Activated naive CD4-positive, alpha-beta T cell (primary cell): ENCODE data around the gene CAV2.

ENCODE experiments used
- DNase-seq, 4 experiments: peaks; one replicate each; lab custom pipeline; 2025; lab: John Stamatoyannopoulos, UW

CAV2 gene

DNA sequence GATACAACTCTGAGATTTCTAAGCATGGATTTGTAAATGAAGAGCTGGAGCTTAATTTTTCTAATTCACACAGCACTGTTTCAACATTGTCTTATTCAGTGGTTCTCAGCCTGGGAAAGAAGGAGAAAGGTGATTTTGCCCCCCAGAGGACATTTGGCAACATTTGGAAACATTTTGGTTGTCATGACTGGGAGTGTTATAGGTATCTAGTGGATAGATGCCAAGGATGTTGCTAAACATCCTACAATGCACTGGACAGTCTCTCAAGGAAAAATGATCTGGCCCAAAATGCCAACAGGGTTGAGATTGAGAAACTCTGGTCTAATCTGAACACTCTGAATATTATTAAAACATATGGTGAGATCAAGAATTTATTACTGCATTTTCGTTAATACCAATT is 3.8 kb upstream of the CAV2 start:
- no peak for DNase-seq

DNA sequence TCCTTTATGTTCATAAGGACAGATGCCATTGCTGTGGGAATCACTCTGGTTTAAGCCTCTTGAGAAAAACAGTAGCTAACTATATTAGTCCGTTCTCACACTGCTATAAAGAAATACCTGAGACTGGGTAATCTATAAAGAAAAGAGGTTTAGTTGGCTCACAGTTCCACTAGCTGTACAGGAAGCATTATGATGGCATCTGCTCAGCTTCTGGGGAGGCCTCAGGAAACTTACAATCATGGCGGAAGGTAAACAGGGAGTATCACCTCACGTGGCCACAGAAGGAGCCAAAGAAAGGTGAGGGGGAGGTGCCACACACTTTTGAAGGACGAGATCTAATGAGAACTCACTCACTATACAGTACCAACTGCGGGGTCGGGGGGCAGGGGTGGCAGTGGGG is 2.9 kb upstream of the CAV2 start:
- no peak for DNase-seq

DNA sequence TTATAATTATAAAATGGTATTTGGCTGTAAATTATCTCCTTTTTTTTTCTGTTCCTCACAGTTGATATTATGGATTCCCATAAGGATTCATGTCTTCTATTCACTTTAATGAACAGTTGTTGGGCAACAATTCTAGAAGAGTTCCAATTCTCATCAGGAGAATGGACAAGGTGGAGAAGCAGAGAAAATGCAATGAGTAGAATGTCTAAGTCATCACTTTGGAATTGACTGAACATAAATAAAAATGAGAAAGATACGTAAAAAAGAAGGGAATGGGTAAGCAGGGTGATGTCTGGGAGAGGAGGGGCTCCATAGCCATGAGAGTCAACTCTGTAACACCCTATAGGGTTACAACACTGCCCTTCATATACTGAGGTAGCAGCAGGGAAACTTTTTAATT is 1.8 kb upstream of the CAV2 start:
- DNase-seq: no peak

DNA sequence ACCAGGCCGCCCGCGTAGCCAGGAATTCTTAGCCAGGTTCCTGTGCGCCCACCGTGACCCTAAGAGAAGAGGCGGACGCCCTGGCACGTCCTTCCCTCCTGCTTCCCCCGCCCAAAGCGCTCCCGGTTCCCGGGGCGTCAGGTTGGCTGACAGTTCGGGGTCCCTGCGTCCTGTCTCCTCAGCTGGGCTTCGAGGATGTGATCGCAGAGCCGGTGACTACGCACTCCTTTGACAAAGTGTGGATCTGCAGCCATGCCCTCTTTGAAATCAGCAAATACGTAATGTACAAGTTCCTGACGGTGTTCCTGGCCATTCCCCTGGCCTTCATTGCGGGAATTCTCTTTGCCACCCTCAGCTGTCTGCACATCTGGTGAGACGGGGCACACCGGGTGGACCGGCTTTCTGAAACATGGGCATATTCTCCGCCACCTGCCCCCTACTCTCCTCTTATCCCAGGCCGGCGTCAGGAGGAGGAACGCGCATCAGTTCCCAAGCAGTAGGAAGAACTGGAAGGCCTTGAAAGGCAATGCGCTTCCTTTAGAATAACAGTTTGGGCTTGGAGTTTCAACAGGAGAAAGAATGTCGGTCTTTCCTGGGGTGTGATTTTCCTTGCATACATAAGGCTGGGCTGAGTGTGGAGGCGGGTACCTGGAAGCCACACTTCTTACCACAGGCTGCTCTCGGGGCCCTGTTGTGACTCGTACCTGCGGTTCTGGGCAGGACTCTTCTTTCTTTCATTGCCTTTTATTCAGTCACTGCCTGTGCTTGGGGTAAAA is 728 bp downstream of the CAV2 start:
- DNase-seq: no peak

DNA sequence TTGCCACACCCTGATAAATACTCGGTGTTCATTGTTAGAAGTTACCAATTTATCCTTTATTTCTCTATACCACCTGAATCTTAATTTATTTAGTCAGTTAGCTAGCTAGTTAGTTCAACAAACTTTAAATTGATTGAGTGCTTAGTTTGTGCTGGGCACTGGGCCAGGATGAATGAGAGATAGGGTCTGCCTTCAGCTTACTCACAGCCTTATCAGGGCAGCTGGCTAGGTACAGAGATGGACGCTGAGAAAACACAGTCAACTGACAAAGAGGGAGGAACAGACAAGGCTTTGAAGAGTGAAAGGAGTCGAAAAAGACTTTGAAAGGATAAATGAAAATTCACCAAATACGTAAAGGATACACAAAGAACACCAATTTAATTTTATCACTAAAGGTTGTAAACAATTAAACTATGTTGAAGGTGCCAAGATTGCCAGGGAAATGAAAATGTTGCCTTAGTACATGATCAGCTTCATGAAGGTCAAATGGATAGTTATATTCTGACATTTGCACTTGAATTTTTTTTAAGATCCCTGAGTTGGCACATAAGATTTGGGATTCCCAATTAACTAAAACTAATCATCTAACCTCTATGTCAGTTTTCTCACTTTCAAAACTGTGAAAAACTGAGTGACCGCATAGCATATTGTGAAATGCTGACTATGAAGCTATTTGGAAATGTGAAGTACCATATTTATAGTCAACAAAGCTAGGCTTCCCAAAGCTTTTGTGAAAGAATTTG is 2.1 kb downstream of the CAV2 start:
- DNase-seq: no peak

DNA sequence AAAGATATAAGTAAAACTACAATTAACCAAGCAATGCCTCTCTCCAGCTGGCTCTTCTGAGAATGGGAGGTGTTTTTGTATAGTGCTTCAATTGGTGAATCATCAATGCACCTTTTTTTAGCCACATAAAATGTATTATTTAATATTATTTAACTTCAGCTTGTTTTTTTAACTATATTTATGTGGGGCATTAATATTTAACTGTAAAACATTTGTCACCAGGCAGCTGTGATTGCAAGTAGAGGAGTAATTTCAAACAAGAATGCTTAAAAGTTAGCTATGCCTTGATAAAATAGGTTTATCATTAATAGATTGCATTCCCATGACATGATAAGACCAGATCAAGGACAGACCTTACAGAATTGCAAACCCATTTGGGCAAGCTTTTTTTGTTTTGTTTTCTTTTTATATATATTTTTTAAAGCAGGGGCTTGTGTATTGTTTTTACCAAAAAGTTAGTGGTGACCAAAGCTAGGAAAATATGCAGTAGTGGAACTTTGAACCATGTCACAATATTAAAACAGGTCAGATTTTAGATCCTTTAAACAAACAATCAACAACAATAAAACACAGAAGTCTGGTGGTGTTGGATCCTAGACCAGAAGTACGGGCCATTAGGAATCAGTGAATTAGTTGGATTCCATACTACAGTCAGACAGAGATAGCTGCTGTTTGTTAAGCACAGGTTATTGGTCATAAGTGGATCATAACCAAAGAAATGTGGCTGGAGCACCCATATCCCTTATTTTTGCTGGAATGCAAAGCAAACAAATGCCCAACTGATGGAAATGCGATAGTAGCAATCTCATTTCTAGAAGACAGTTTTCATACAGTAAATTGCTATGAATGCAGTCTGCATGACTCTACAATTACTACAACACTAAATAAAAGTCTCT is 2.9 kb downstream of the CAV2 start:
- DNase-seq: no peak

DNA sequence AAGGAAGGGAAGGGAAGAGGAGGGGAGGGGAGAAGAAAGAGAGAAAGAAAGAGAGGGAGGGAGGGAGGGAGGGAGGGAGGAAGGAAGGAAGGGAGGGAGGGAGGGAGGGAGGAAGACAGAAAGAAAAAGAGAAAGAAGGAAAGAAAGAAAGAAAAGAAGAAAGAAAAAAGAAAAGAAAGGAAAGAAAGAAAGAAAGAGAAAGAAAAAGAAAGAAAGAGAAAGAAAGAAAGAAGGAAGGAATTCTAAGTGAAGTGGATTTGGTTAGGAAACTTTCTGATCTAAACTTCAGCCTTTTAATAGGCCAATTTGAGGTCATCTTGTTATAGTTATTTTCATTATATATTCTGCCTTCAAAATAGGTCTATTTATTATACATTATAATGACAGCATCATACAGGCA is 4.3 kb downstream of the CAV2 start:
- no peak for DNase-seq

DNA sequence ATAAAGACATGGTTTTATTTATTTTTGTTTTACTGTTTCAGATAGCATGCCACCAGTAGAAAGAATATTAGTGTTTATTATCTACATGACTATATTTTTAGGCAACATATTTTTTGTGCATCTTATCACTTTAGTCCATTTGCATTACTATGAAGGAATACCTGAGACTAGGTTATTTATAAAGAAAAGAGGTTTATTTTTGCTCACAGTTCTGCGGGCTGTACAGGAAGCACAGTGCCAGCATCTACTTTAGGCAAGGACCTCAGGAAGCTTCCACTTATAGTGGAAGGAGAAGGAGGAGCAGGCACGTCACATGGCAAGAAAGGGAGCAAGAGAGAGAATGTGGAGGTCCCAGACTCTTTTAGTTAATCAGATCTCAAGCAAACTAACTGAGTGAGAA is 5.7 kb downstream of the CAV2 start:
- DNase-seq: no peak

DNA sequence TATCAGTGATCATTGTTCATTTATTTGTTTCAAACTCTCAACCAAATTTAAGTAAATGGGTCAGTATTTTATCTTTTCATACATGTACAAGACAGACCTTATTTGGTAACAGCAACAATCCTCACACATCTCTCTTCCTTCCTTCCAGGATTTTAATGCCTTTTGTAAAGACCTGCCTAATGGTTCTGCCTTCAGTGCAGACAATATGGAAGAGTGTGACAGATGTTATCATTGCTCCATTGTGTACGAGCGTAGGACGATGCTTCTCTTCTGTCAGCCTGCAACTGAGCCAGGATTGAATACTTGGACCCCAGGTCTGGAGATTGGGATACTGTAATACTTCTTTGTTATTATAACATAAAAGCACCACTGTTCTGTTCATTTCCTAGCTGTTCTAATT is 6.3 kb downstream of the CAV2 start:
- no peak for DNase-seq

DNA sequence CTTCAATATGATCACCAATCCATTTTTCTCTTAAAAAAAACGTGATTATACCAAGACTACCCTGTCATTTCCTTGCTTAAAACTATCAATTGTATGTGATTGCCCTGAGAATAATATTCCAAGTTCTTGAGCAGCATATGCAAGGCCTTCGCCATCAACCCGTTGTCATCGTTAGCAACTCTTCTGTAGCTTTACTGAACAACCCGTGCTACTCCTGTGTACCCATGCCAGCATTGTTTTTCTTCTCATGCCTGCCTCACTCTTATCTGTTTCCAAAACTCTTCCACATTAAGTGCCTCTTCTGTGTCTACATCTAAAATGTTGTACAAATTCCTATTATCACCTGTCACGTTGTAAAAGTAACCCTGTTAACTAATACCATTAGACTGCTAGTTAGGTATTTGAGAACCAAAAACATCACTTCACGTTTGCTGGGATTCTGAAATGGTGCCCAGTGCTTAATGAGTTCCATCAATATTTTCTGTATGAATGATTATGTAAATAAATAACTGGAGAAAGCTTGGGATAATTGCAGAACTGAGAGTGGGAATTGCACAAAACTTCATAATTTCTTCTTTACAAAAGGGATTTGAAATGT is 10.5 kb downstream of the CAV2 start:
- no peak for DNase-seq

DNA sequence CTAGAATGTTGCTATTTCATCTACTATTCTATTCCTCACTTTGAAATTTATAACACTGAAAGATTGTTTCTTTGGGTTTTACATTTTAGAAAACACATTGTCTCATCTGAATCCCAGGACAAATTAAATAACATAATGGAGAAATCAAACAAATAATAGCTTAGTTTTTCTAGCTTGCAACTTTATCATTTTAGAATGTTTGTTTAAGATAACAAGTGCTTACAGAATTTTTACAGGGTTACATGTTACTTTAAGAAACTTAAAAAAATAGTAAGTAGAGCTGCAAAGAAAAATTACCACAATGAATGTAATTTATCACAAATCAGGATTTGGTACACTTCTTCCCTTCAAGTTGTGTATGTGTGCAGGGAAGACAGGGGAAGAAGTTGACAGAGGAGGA is 11.3 kb downstream of the CAV2 start:
- no peak for DNase-seq

DNA sequence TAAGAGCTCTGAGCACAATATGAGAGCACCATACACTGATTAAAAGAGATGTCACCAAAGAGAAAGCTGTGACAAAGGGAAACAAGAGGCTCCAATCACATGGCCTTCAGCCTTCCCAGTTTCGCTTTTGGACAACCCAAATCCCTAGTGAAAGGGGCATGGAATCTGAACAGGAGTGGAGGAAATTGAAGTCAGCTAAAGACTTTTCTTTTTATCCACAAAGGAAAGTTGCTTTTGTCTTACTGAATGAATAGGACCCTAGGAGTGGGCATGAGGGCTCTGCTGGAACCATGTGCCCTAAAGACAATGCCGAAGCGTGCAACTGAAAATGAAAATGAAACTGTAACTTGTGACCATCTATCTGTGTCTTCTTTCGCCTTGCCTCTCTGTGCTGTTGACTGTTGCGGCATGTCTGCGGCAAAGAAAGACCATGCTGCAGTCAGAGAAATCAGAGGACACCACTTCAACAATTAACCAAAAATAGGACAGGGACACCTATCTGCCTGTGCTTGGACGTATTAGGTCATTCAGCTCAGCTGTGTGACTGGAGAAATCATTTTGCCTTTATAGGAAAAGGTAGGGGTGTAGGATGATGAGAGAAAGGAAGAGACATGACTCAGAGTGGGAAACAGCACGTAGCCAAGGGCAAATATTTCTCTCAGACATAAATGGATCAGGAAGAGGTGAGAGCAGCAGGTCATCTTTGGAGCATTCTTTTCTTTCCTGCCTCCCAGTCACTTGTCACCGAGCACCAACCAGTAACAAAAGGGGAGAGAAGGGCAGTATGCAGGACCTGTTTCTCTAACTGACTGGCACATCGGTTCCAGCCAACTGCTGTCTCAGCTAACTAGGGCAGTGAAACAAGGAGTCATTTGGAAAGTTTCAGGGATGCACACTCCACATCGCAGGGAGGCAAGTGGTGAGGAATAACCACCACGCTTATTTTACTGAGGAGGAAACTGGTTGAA is 12.3 kb downstream of the CAV2 start:
- no peak for DNase-seq

DNA sequence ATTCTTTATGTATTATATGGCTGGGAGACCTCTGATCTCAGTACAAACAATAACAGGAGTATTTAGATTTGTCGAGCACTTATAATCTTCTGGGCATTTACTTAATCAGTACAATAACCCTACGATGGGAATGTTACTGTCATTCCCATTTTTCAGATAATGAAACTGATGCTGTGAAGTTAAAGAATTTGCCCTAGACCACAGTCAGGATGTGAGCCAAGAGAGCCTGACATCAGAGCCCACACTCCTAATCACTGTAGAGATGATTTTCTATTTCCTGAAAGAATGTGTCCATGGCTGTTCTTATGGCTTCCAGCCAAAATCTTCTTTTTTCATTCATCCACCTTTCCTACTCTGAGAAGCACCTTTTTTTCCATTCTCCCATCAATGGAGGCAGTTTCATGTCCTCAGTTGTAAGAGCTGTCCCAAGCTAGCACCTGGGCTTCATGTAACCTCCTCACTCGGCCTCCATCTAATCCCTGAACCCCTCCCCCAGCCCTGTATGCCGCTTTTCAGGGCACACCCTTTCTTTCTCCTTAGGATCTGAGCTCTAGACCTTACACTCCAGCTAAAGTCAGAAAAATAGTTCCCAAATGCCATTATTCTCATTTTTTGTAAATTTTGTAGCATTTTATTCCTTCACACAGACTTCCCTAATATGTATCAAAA is 13.1 kb downstream of the CAV2 start:
- no peak for DNase-seq

DNA sequence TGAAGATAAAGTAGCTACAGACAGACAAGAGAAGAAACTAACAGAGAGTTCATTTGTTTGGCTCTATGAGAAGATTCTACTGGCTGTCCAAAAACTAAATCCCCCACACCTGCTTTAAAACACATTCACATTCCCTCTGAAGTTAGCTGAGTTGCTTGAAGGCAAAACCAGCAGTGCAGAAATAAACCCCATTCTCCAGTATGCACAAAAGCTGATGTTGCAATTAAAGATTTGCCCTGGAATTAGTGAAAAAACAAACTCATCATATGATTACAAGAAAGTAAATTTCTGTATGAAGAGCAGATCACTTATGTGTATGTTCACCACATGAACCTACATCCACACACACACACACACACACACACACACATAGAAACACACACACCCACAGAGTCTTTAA is 16.0 kb downstream of the CAV2 start:
- DNase-seq: no peak

DNA sequence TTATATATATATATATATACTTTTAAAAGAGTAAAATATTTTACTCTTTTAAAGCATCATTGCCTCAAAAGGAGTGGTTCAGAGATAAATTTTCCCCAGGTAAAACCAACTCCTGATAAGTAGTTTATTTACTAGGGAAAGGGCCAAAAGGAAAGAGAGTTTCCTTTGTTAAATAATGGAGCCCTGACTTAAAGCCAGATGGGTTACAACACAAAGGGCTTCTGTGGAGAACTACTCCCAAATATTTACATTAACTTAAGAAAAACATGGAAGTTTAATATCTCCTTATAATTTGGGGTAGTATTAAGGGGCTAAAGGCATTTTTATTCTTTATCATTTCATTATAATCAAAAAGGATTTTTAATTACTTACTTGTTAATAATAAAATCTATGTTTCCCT is 16.8 kb downstream of the CAV2 start:
- no peak for DNase-seq

DNA sequence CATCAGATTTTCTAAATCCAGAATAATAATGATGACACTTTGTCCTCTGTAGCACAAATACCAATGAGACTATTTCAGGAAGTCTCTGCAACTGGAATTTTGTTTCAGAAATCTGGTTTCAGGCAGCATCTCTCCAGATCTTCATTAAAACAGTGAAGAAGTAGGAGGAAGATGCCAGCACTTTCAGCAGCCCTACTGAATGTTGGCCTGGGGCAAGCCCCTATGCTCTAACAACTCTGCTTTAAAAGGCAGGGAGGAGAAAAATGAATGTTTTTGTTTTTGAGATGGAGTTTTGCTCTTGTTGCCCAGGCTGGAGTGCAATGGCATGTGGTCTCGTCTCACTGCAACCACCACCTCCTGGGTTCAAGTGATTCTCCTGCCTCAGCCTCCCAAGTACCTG is 18.1 kb downstream of the CAV2 start:
- no peak for DNase-seq

DNA sequence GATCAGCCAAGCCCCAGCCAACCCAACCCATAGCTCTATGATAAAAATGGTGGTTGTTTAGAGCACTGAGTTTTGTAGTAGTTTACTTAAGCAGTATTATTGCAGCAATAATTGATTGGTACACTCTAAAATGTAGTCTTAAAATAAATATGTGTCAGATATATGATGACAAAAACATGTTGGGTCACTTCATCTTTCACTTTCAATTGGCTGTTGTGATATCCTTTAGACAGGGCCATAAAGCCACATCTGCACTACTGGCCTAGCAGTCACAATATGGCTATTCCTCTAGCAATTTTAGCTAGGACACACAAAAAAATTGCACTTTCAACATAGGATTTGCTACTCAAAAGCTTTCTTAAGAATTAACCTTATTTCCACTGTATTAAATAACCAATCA is 19.4 kb downstream of the CAV2 start:
- DNase-seq: no peak

DNA sequence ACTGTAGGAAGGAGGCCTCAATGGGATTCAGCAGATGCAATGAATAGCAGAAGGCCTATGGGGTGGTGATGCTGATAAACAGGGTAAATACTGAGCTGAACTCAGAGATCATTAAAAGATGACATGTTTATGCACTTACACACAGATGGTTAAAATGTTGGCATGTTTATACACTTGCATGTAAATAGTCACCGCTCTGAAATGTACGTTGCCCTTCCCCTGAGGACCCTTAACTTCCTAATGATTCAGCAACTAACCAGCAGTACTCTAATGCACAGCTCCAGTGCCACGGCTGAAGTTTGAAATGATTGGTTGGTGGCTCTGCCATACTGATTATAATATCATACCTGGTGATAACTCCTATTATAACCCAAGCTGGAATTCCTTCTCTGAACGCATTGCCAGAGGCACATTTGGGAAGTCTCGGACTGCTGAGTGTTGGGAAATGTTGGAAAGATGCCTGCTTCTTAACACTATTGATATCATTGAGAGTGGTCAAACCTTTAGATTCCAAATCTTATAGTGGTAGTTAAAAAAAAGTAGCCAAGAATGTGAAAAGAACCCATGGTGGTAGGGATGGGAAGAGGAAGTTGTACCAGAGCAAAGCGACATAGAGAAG is 21.6 kb downstream of the CAV2 start:
- no peak for DNase-seq

DNA sequence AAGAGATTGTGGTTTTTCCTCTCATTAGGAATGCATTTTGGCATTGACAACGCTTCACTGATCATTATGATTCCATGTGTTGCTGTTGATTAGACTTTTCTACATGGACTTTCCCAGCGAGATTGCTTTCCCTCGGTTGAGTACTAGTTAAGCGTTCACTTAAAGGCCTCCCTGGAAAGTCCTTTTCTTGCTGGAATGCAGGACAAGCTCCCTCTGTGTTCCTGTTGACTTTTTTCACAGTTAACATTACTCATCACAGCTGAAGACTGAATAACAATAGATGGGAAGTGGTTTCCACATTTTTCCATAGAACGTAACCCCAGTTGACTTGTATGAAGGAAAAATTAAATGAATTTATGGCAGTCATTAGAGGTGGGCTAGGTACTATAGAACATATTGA is 22.7 kb downstream of the CAV2 start:
- no peak for DNase-seq

DNA sequence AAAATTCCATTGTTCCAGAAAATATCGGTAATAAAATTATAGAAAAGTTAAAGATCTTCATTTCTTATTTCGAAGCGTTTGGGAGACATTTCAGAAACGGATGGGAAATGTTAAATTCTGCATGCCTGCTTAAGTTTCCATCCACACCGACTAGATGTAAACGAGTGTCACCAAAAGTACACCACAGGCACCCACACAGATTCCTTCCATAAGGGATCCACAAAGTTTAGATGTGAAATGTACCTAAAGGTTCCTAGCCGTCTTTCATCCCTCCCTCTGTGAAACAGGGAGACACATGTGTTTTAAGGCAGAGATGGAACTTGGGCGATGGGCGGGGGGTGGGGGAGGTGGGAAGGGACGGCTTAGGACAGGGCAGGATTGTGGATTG is 24.7 kb downstream of the CAV2 start:
- no peak for DNase-seq
